Measurements from ENCODE around the gene BMPER. TPM values are rescaled to one million over a fixed set of nuclear protein-coding genes. Genes with fewer than 3 reads are reported as not detected.

The BMPER gene
- total RNA-seq, 6 experiments from 2014 or later = 9.4 to 13.5 (median 11.1) TPM

- H3K27me3 Mint-ChIP-seq (ENCODE audit: insufficient read depth) = no peaks in the 10 kb centered on the region; the same call in 1 of the 2 replicates
- H3K36me3 Mint-ChIP-seq (ENCODE audit: low read depth) = peaks cover 7% of the 10 kb centered on the region
- H3K9me3 Mint-ChIP-seq = no peaks in the 10 kb centered on the region
- no peak overlapping the region for H3K27ac Mint-ChIP-seq
- peaks cover 8% of the 10 kb centered on the region; the same call in 1 of the 2 replicates for H3K4me1 Mint-ChIP-seq (ENCODE audit: low read depth)
- DNase-seq = no peak
- no peak overlapping the region for H3K4me3 Mint-ChIP-seq
- TF ChIP-seq CTCF (IDR thresholded peaks at IDR 0.05) = no peak
Measured at GRCh38 chr7:34145603-34146002, 240.3 kb downstream of the BMPER start.

- Mint-ChIP-seq H3K27me3 (ENCODE audit: insufficient read depth) (no peaks in the 10 kb centered on the region; the same call in 1 of the 2 replicates), H3K36me3 (ENCODE audit: low read depth) (peaks cover 12% of the 10 kb centered on the region), H3K9me3 (no peaks in the 10 kb centered on the region), H3K27ac (no peak overlapping the region), H3K4me3 (no peak overlapping the region), H3K4me1 (ENCODE audit: low read depth) (peaks cover 32% of the 10 kb centered on the region)
- no peak for TF ChIP-seq CTCF (IDR thresholded peaks at IDR 0.05)
- DNase-seq = no peak
Measured at GRCh38 chr7:34153656-34154270, 248.4 kb downstream of the BMPER start.

DNA sequence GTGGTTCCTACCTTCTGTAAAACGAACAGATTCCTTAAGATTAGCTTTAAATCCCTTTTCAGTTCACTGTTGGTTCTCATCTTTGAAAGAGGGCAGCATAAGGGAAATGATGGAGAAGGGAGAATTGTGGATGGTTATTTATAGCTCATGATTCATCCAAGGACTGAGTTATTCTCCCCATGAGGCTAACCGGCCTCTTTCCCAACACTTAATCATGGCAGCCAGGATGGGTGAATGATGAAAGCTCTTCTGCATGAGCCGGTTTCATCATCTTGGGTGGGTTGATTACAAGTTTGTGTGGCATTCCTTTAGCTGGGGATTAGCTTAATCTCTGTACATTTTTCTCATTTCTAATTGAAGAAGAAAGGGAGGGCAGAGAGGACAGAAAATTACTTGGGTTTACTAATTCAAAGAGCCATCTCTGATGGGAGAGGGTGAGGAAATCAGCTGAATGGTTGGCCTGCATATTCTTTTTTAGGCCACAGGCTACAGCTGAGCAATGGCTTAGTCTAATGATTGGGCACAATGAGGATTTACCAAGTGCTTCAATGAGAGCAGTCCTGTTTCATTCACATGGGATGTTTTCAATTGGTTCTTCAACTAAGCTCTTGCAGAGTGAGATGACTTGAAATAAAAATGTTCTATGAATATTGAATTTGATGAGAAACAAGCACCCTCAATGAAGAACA lies 250.0 kb downstream of the BMPER start:
- Mint-ChIP-seq H3K4me3 (peak overlapping the region; percentile 50), H3K9me3 (no peaks in the 10 kb centered on the region), H3K4me1 (ENCODE audit: low read depth) (peaks cover 48% of the 10 kb centered on the region), H3K27ac (peak overlapping the region; percentile 93), H3K36me3 (ENCODE audit: low read depth) (peaks cover 12% of the 10 kb centered on the region), H3K27me3 (ENCODE audit: insufficient read depth) (no peaks in the 10 kb centered on the region; the same call in 1 of the 2 replicates)
- peak; percentile 88 for DNase-seq
- no peak for TF ChIP-seq CTCF (IDR thresholded peaks at IDR 0.05)

DNA sequence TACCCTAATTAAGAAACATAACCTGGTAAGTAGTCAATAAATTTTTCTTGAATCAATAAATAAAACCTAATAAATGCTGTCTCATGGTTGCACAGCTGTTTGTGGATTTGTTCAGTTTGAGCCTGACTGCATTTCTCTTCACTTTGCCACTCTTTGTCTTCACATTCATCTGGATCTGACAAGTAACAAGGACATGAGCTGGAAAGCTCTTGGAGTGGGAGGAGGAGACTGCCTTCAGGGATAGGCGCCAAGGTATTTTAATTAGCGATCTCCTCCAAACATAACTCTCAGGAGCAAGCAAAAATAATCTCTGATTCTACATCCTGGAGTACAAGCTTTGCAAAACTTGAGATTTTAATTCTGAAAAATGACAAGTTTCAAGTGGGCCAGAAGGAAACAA lies 251.0 kb downstream of the BMPER start:
- Mint-ChIP-seq H3K36me3 (ENCODE audit: low read depth) (peaks cover 12% of the 10 kb centered on the region), H3K27me3 (ENCODE audit: insufficient read depth) (no peaks in the 10 kb centered on the region; the same call in 1 of the 2 replicates), H3K27ac (peak overlapping the region; percentile 93), H3K4me1 (ENCODE audit: low read depth) (peaks cover 56% of the 10 kb centered on the region), H3K4me3 (no peak overlapping the region), H3K9me3 (no peaks in the 10 kb centered on the region)
- TF ChIP-seq CTCF (IDR thresholded peaks at IDR 0.05) = no peak
- no peak for DNase-seq

- Mint-ChIP-seq H3K27ac (no peak overlapping the region), H3K4me3 (no peak overlapping the region), H3K27me3 (ENCODE audit: insufficient read depth) (no peaks in the 10 kb centered on the region; the same call in 1 of the 2 replicates), H3K4me1 (ENCODE audit: low read depth) (peaks cover 62% of the 10 kb centered on the region), H3K36me3 (ENCODE audit: low read depth) (peaks cover 12% of the 10 kb centered on the region), H3K9me3 (no peaks in the 10 kb centered on the region)
- no peak for TF ChIP-seq CTCF (IDR thresholded peaks at IDR 0.05)
- DNase-seq = no peak
Measured at GRCh38 chr7:34157137-34157536, 251.8 kb downstream of the BMPER start.
